ENCODE data around the gene ARL2. TPM values are rescaled to one million over a fixed set of nuclear protein-coding genes. Genes with fewer than 3 reads are reported as not detected.

The ARL2 gene
- total RNA-seq, 4 donors from 2014 or later, result 150 to 268 (median 170) TPM

DNA sequence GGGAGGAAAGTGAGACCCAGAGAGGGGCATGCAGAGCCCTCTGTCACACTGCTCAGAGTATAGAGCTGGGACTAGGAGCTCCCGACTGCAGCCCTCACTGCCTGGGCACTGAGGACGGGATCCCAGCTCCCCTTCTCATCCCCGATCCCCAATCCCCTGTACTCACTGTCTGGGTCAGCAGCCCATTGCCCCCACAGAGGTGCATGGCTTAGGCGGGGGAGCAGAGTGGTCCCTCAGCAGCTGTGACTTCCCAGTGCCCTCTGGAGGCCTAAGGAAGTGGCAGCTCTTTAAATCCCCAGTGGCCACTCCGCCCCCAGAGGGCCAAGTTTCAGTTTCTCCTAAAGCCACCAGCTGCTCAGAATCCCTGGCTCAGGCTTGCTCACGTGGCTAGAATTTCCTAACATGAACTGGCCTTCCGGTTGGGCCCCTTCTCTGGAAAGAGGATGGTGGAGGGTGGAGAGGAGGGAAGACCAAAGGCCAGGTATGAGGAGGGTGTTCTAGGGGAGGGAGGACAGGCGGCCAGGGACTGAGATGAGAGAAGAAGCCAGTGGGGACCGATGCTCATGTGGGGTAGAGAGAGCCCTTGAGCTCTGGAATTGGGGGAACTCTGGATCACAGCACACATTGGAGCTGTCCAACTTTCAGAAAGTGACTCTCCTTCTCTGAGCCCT is 17.1 kb upstream of the ARL2 start, which contains the start of gene BATF2:
Gene BATF2 (minus strand): TSS at position 262 of the 671 bp plus-strand sequence. CDS start 57 bp downstream, at position 205.
- DNase-seq (peak; percentile 55 to 88), ATAC-seq (peak; percentile 93 to 99)
- in situ Hi-C loops (cut with MboI; ENCODE audit: low sequenced_read_pairs in 4 of 4) (no loop called here), intact Hi-C loops (cut with DNase I; ENCODE audit: low total_unique reads) (loop anchor here (2.0 to 5.0 kb wide), 4 partner anchors 72 to 190 kb away; partner anchors contain the start of genes ATG2A and PPP2R5B)
- TF ChIP-seq, protein P1, sequence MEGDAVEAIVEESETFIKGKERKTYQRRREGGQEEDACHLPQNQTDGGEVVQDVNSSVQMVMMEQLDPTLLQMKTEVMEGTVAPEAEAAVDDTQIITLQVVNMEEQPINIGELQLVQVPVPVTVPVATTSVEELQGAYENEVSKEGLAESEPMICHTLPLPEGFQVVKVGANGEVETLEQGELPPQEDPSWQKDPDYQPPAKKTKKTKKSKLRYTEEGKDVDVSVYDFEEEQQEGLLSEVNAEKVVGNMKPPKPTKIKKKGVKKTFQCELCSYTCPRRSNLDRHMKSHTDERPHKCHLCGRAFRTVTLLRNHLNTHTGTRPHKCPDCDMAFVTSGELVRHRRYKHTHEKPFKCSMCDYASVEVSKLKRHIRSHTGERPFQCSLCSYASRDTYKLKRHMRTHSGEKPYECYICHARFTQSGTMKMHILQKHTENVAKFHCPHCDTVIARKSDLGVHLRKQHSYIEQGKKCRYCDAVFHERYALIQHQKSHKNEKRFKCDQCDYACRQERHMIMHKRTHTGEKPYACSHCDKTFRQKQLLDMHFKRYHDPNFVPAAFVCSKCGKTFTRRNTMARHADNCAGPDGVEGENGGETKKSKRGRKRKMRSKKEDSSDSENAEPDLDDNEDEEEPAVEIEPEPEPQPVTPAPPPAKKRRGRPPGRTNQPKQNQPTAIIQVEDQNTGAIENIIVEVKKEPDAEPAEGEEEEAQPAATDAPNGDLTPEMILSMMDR (IDR thresholded peaks at IDR 0.05 in 4 of 5, conservative IDR thresholded peaks at IDR 0.05 in 1 of 5), result peak; percentile 15 to 60 (median 39)
- TF ChIP-seq POLR2A (IDR thresholded peaks at IDR 0.05), result peak; percentile 36 to 56
- no peaks in the 10 kb centered on the region for H3K36me3 ChIP-seq
- H3K4me3 ChIP-seq, result peak within 1 kb of the TSS; percentile 40 to 83 (median 58)
- H3K4me1 ChIP-seq, result peaks cover 9 to 18% of the 10 kb centered on the region in 2 donors
- H3K9me3 ChIP-seq, result no peaks in the 10 kb centered on the region
- H3K27me3 ChIP-seq, result no peaks in the 10 kb centered on the region
- H3K27ac ChIP-seq, result peak within 1 kb of the TSS; percentile 61 to 86 (median 72)

GRCh38 chr11:64998141-64998540 is 15.8 kb upstream of the ARL2 start:
- no peaks in the 10 kb centered on the region for H3K36me3 ChIP-seq
- ATAC-seq (no peak), DNase-seq (no peak)
- intact Hi-C loops (cut with DNase I; ENCODE audit: low total_unique reads) (loop anchor here (5.0 kb wide), 2 partner anchors 151 to 189 kb away; no protein-coding TSS in a partner anchor), in situ Hi-C loops (cut with MboI; ENCODE audit: low sequenced_read_pairs in 4 of 4) (no loop called here)
- peaks cover 9 to 18% of the 10 kb centered on the region in 2 donors for H3K4me1 ChIP-seq
- no peak overlapping the region for H3K4me3 ChIP-seq
- no peaks in the 10 kb centered on the region for H3K9me3 ChIP-seq
- no peaks in the 10 kb centered on the region for H3K27me3 ChIP-seq
- H3K27ac ChIP-seq, result no peak overlapping the region
- TF ChIP-seq, protein P1 (IDR thresholded peaks at IDR 0.05 in 4 of 5, conservative IDR thresholded peaks at IDR 0.05 in 1 of 5), result no peak
- no peak for TF ChIP-seq POLR2A (IDR thresholded peaks at IDR 0.05)

DNA sequence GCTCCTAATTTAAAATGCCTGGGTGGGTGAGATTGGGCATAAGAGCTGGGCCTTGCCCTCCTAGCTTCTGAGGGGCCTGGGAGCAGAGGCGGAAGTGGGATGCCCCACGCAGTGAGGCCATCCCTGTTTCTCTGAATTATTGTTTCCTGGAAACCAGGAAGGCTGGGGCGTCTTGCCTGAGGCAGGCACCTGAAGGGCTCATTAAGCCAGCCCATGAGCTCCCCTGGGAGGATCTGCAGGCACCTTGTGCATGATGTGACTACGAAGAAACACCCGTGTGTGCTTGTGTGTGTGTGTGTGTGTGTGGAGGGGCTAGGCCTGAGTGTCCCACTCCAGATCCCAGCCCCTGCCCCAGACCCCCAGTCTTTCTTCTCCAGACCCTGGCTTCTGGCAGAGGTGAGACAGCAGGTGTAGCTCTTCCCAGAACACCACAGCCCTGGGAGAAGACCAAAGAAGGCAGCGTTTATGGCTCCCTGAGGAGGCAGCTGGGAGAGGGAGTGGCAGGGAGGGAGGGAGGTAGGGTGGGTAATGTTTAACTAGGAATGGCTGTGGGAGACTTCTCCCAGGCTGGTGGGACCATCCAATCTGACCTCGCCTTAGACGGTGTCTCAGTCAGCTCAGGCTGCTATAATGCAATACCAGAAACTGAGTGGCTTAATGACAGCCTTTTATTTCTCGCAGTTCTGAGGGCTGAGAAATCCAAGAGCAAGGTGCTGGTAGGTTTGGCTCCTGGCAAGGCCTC is 15.1 kb upstream of the ARL2 start:
- H3K4me1 ChIP-seq, result peaks cover 9 to 18% of the 10 kb centered on the region in 2 donors
- ATAC-seq (no peak), DNase-seq (no peak)
- in situ Hi-C loops (cut with MboI; ENCODE audit: low sequenced_read_pairs in 4 of 4) (no loop called here), intact Hi-C loops (cut with DNase I; ENCODE audit: low total_unique reads) (loop anchor here (5.0 kb wide), 2 partner anchors 152 to 188 kb away; no protein-coding TSS in a partner anchor)
- H3K36me3 ChIP-seq, result no peaks in the 10 kb centered on the region
- TF ChIP-seq, protein P1 (IDR thresholded peaks at IDR 0.05 in 4 of 5, conservative IDR thresholded peaks at IDR 0.05 in 1 of 5), result no peak
- no peak for TF ChIP-seq POLR2A (IDR thresholded peaks at IDR 0.05)
- no peak overlapping the region for H3K4me3 ChIP-seq
- H3K27ac ChIP-seq, result no peak overlapping the region
- no peaks in the 10 kb centered on the region for H3K27me3 ChIP-seq
- H3K9me3 ChIP-seq, result no peaks in the 10 kb centered on the region

- no peak for ATAC-seq
- Histone ChIP-seq H3K9me3 (no peaks in the 10 kb centered on the region), H3K27ac (no peak overlapping the region), H3K4me1 (peaks cover 9 to 18% of the 10 kb centered on the region in 2 donors), H3K36me3 (no peaks in the 10 kb centered on the region), H3K4me3 (no peak overlapping the region), H3K27me3 (no peaks in the 10 kb centered on the region)
- intact Hi-C loops (cut with DNase I; ENCODE audit: low total_unique reads), result loop anchor here (5.0 kb wide), 2 partner anchors 152 to 188 kb away; no protein-coding TSS in a partner anchor
- no peak for DNase-seq
- in situ Hi-C loops (cut with MboI; ENCODE audit: low sequenced_read_pairs in 4 of 4), result no loop called here
- TF ChIP-seq, protein P1 (IDR thresholded peaks at IDR 0.05 in 4 of 5, conservative IDR thresholded peaks at IDR 0.05 in 1 of 5), result no peak
- no peak for TF ChIP-seq POLR2A (IDR thresholded peaks at IDR 0.05)
Observed at GRCh38 chr11:64999478-64999877, 14.5 kb upstream of the ARL2 start.
